HG03565 (cell line): Measurements from ENCODE around the gene BAZ1B.
"Not testable (repeated sequence)": the region's sequence is repeated elsewhere in the genome, so short reads cannot be mapped to it uniquely, and the experiment has no call there.

Experiments used
- ATAC-seq: cut with Tn5 transposase; IDR thresholded peaks from one replicate; pipeline ENCODE4 v1.9.1; 2021; ENCODE audit warnings: mild to moderate bottlenecking, moderate library complexity; ENCODE audit not compliant: unreplicated experiment

The BAZ1B gene

GRCh38 chr7:73509463-73509862 lies 12.6 kb downstream of the BAZ1B start:
- ATAC-seq = no peak

GRCh38 chr7:73507556-73507955 lies 14.5 kb downstream of the BAZ1B start:
- no peak for ATAC-seq

- no peak for ATAC-seq
Measured at GRCh38 chr7:73504920-73505319, 17.2 kb downstream of the BAZ1B start.

GRCh38 chr7:73504017-73504416 lies 18.1 kb downstream of the BAZ1B start:
- no peak for ATAC-seq

- ATAC-seq = no peak
Measured at GRCh38 chr7:73503229-73503628, 18.9 kb downstream of the BAZ1B start.

GRCh38 chr7:73496626-73497025 lies 25.5 kb downstream of the BAZ1B start:
- no peak for ATAC-seq

- not testable (repeated sequence) for ATAC-seq
Measured at GRCh38 chr7:73495507-73495906, 26.6 kb downstream of the BAZ1B start.

GRCh38 chr7:73489976-73490375 lies 32.1 kb downstream of the BAZ1B start:
- ATAC-seq = no peak

GRCh38 chr7:73487486-73487885 lies 34.6 kb downstream of the BAZ1B start:
- ATAC-seq = no peak

- no peak for ATAC-seq
Measured at GRCh38 chr7:73483171-73483570, 38.9 kb downstream of the BAZ1B start.

- ATAC-seq = no peak
Measured at GRCh38 chr7:73482746-73483145, 39.3 kb downstream of the BAZ1B start.

GRCh38 chr7:73481521-73481920 lies 40.6 kb downstream of the BAZ1B start:
- not testable (repeated sequence) for ATAC-seq

GRCh38 chr7:73478549-73478948 lies 43.5 kb downstream of the BAZ1B start:
- ATAC-seq = no peak

- no peak for ATAC-seq
Measured at GRCh38 chr7:73477376-73477775, 44.7 kb downstream of the BAZ1B start.

GRCh38 chr7:73470208-73470607 lies 51.9 kb downstream of the BAZ1B start:
- no peak for ATAC-seq

GRCh38 chr7:73467046-73467445 lies 55.0 kb downstream of the BAZ1B start:
- ATAC-seq = not testable (repeated sequence)

- ATAC-seq = no peak
Measured at GRCh38 chr7:73466112-73466511, 56.0 kb downstream of the BAZ1B start.

GRCh38 chr7:73463966-73464365 lies 58.1 kb downstream of the BAZ1B start:
- no peak for ATAC-seq

- no peak for ATAC-seq
Measured at GRCh38 chr7:73463260-73463659, 58.8 kb downstream of the BAZ1B start.

- no peak for ATAC-seq
Measured at GRCh38 chr7:73461782-73462285, 60.3 kb downstream of the BAZ1B start.

- no peak for ATAC-seq
Measured at GRCh38 chr7:73454424-73454823, 67.7 kb downstream of the BAZ1B start.

- ATAC-seq = no peak
Measured at GRCh38 chr7:73452999-73453635, 69.0 kb downstream of the BAZ1B start.

GRCh38 chr7:73451780-73452398 lies 70.2 kb downstream of the BAZ1B start:
- ATAC-seq = no peak
